HG02588 (cell line): ENCODE data around the gene C8A.

Experiments used
- ATAC-seq: cut with Tn5 transposase; IDR thresholded peaks from one replicate; pipeline ENCODE4 v1.9.1; 2021; ENCODE audit warnings: mild to moderate bottlenecking, moderate library complexity; ENCODE audit not compliant: unreplicated experiment

Gene C8A

GRCh38 chr1:56854521-56855099 is at the start of gene C8A:
Gene C8A (plus strand): TSS chr1:56854797. CDS start chr1:56854902, 105 bp downstream.
- no peak for ATAC-seq

GRCh38 chr1:56806804-56807203 is 47.8 kb upstream of the C8A start:
- no peak for ATAC-seq

GRCh38 chr1:56808410-56808809 is 46.2 kb upstream of the C8A start:
- ATAC-seq, result no peak

- ATAC-seq, result no peak
Observed at GRCh38 chr1:56811331-56811730, 43.3 kb upstream of the C8A start.

- no peak for ATAC-seq
Observed at GRCh38 chr1:56814205-56814604, 40.4 kb upstream of the C8A start.

GRCh38 chr1:56816264-56816663 is 38.3 kb upstream of the C8A start:
- ATAC-seq, result peak; percentile 43

GRCh38 chr1:56816909-56817308 is 37.7 kb upstream of the C8A start:
- peak; percentile 70 for ATAC-seq

GRCh38 chr1:56817716-56818463 is 36.7 kb upstream of the C8A start:
- no peak for ATAC-seq

GRCh38 chr1:56819387-56819899 is 35.2 kb upstream of the C8A start, which contains the start of gene FYB2:
Gene FYB2 (minus strand): TSS chr1:56819404. CDS start chr1:56819290, 114 bp downstream.
- no peak for ATAC-seq

- peak; percentile 48 for ATAC-seq
Observed at GRCh38 chr1:56820755-56821461, 33.7 kb upstream of the C8A start.

GRCh38 chr1:56821462-56821797 is 33.2 kb upstream of the C8A start:
- no peak for ATAC-seq

- ATAC-seq, result no peak
Observed at GRCh38 chr1:56824271-56824670, 30.3 kb upstream of the C8A start.

GRCh38 chr1:56824938-56825337 is 29.7 kb upstream of the C8A start:
- no peak for ATAC-seq

GRCh38 chr1:56825436-56825835 is 29.2 kb upstream of the C8A start:
- ATAC-seq, result no peak

- ATAC-seq, result no peak
Observed at GRCh38 chr1:56827711-56828110, 26.9 kb upstream of the C8A start.

- ATAC-seq, result no peak
Observed at GRCh38 chr1:56830052-56830451, 24.5 kb upstream of the C8A start.

GRCh38 chr1:56831871-56832693 is 22.5 kb upstream of the C8A start:
- ATAC-seq, result peak; percentile 59

GRCh38 chr1:56833088-56833487 is 21.5 kb upstream of the C8A start:
- no peak for ATAC-seq

GRCh38 chr1:56834137-56834900 is 20.3 kb upstream of the C8A start:
- ATAC-seq, result no peak

- ATAC-seq, result no peak
Observed at GRCh38 chr1:56835657-56836056, 18.9 kb upstream of the C8A start.
